Fibroblast of lung (primary cell): ENCODE results near the gene SPI1. TPM values are rescaled to one million over a fixed set of nuclear protein-coding genes. Genes with fewer than 3 reads are reported as not detected.

ENCODE experiments used
- DNase-seq, 2 donors: peaks; one replicate each; pipeline versions ENCODE4 v3.0.0 to v3.0.0-alpha.2; 2010; ENCODE audit warnings: low read depth in 2 of 2
- H2AFZ ChIP-seq: 2 replicates; pipeline ENCODE4 v1.5.1; 2012; ENCODE audit warnings: low read length, control low read depth, inconsistent platforms
- H3K27ac ChIP-seq: 2 replicates; pipeline ENCODE4 v1.5.1; 2011; ENCODE audit warnings: low read length, control low read depth; ENCODE audit not compliant: insufficient read depth
- H3K27me3 ChIP-seq: 2 replicates; pipeline ENCODE4 v1.5.1; 2011; ENCODE audit warnings: mild to moderate bottlenecking, low read length; ENCODE audit not compliant: control insufficient read depth, insufficient read depth
- H3K36me3 ChIP-seq: 2 replicates; pipeline ENCODE4 v1.5.1; 2011; ENCODE audit warnings: low read length; ENCODE audit not compliant: control insufficient read depth, insufficient read depth
- H3K4me1 ChIP-seq: 2 replicates; pipeline ENCODE4 v1.5.1; 2011; ENCODE audit warnings: low read length; ENCODE audit not compliant: control insufficient read depth, insufficient read depth; ENCODE audit errors: extremely low read depth
- H3K4me2 ChIP-seq: 2 replicates; pipeline ENCODE4 v1.5.1; 2011; ENCODE audit warnings: low read length, control low read depth; ENCODE audit not compliant: insufficient read depth; ENCODE audit errors: extremely low read depth
- H3K4me3 ChIP-seq, 4 experiments: fragments of 200-600 bp in 1 of 4; sonication (generic) in 1 of 4; replicated peaks in 1 of 4; 2 replicates each; pipeline ENCODE4 v1.5.1; 2011 to 2016; ENCODE audit warnings: low read length in 4 of 4, low read depth in 3 of 4, mild to moderate bottlenecking in 3 of 4, control low read depth in 2 of 4, inconsistent platforms in 1 of 4, mixed read lengths in 1 of 4; ENCODE audit not compliant: insufficient read depth in 1 of 4; ENCODE audit errors: control extremely low read depth in 1 of 4
- H3K79me2 ChIP-seq: 2 replicates; pipeline ENCODE4 v1.5.1; 2012; ENCODE audit warnings: mild to moderate bottlenecking, low read length, inconsistent platforms; ENCODE audit not compliant: control insufficient read depth, insufficient read depth
- H3K9ac ChIP-seq: 2 replicates; pipeline ENCODE4 v1.5.1; 2011; ENCODE audit warnings: mild to moderate bottlenecking, low read length, control low read depth; ENCODE audit not compliant: insufficient read depth
- H3K9me3 ChIP-seq: 2 replicates; pipeline ENCODE4 v1.5.1; 2012; ENCODE audit warnings: low read depth, low read length; ENCODE audit not compliant: control insufficient read depth, insufficient read depth
- H4K20me1 ChIP-seq: 2 replicates; pipeline ENCODE4 v1.5.1; 2011; ENCODE audit warnings: low read length; ENCODE audit not compliant: control insufficient read depth, insufficient read depth; ENCODE audit errors: extremely low read depth
- EZH2 ChIP-seq: IDR thresholded peaks from 2 replicates; pipeline ENCODE4 v1.5.1; 2012; ENCODE audit warnings: low read length, control low read depth, mild to moderate bottlenecking; ENCODE audit errors: missing control alignments
- polyA plus RNA-seq, 2 donors: library from polyadenylated mRNA; depleted of rRNA in 1 of 2; stranded (reverse) in 1 of 2; unstranded in 1 of 2; fragments of >200 nt; gene quantifications; 2 replicates each; pipeline ENCODE4 v1.2.1, GENCODE V29; 2011 to 2012; ENCODE audit warnings: missing spikeins in 1 of 2
- total RNA-seq: library from RNA; depleted of rRNA; stranded (reverse); fragments of >200 nt; gene quantifications from 2 replicates; pipeline ENCODE4 v1.2.1, GENCODE V29; 2014
- TF ChIP-seq, protein P1 (sequence below), 2 donors: IDR thresholded peaks in 1 of 2; conservative IDR thresholded peaks in 1 of 2; 1 replicate in 1 of 2; 2 replicates in 1 of 2; pipeline ENCODE4 v1.5.1; 2011 to 2012; ENCODE audit warnings: low read length in 2 of 2, control low read depth in 1 of 2, inconsistent platforms in 1 of 2, low read depth in 1 of 2, mild to moderate bottlenecking in 1 of 2

Gene SPI1
- total and polyA plus RNA-seq, 2 donors (not counting 1 experiment from before 2014, with no cell fraction given), result not detected

DNA sequence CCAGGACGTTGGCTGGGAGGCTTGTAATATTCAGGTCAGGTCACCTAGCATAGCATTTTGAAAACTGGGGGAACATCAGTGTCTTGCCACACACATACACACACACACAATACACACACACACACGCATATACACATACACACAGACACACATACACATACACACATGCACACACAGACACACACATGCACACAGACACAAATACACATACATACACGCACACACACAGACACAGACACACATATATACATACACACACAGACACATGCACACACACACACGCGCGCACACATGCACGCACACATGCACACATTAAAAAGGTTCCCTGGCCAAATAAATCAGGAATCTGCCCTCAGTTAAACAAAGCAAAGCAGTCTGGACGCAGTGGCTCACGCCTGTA, 38.3 kb downstream of the SPI1 start:
- Histone ChIP-seq H3K4me3 (no peak overlapping the region), H3K4me2 (no peak overlapping the region), H4K20me1 (no peaks in the 10 kb centered on the region), H2AFZ (no peak overlapping the region), H3K27me3 (peaks cover 2% of the 10 kb centered on the region), H3K9me3 (no peaks in the 10 kb centered on the region), H3K36me3 (no peaks in the 10 kb centered on the region), H3K9ac (no peak overlapping the region), H3K79me2 (no peaks in the 10 kb centered on the region), H3K27ac (no peak overlapping the region), H3K4me1 (no peaks in the 10 kb centered on the region)
- no peak for DNase-seq
- TF ChIP-seq EZH2, result no peak
- TF ChIP-seq, protein P1, sequence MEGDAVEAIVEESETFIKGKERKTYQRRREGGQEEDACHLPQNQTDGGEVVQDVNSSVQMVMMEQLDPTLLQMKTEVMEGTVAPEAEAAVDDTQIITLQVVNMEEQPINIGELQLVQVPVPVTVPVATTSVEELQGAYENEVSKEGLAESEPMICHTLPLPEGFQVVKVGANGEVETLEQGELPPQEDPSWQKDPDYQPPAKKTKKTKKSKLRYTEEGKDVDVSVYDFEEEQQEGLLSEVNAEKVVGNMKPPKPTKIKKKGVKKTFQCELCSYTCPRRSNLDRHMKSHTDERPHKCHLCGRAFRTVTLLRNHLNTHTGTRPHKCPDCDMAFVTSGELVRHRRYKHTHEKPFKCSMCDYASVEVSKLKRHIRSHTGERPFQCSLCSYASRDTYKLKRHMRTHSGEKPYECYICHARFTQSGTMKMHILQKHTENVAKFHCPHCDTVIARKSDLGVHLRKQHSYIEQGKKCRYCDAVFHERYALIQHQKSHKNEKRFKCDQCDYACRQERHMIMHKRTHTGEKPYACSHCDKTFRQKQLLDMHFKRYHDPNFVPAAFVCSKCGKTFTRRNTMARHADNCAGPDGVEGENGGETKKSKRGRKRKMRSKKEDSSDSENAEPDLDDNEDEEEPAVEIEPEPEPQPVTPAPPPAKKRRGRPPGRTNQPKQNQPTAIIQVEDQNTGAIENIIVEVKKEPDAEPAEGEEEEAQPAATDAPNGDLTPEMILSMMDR (conservative IDR thresholded peaks at IDR 0.05 in 1 of 2, IDR thresholded peaks at IDR 0.05 in 1 of 2; ENCODE audit: low read depth in 1 of 2, low read length in 2 of 2), result no peak

DNA sequence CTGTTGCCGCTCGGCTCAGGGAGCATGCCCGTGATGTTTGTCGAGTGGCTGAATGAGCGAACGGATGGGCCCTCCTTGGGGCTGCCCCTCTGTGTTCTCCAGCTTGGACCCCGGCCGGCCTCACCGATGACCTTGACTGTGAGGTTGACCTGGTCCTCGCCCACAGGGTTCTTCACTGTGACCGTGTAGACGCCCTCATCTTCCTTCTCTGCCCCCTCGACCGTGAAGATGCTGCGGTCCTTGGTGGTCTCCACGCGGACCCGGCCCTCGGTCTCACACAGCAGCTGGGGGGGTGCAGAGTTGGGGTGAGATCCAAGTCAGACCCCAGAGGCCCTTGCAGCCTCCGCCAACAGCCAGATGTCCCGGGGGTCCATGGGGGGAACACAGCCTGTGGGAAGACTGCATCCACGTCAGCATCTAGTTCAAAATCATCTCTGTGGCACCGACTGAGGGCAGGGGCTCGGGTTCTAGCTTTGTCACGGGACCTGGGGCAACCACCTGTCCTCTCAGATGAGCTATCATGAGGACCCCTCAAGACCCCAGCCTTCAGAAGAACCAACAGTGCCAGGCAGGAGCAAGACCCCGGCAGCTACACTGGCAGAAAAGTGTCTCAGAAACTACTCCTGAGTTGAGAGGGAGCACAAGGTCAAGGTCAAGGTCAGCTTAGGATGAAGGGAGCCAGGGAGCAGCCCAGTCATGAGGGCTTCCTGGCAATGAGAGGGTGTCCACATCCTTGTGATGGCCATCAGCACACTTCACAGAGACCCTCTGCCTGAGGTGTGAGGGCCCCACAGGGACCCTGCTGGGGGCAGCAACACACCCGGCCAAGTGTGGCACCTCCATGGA, 39.7 kb downstream of the SPI1 start:
- no peak overlapping the region for H3K4me2 ChIP-seq
- H3K27ac ChIP-seq, result no peak overlapping the region
- no peaks in the 10 kb centered on the region for H3K79me2 ChIP-seq
- no peak overlapping the region for H2AFZ ChIP-seq
- no peaks in the 10 kb centered on the region for H3K4me1 ChIP-seq
- no peak overlapping the region for H3K4me3 ChIP-seq
- no peaks in the 10 kb centered on the region for H3K36me3 ChIP-seq
- H3K27me3 ChIP-seq, result no peaks in the 10 kb centered on the region
- DNase-seq, result no peak
- TF ChIP-seq EZH2, result no peak
- TF ChIP-seq, protein P1 (conservative IDR thresholded peaks at IDR 0.05 in 1 of 2, IDR thresholded peaks at IDR 0.05 in 1 of 2; ENCODE audit: low read depth in 1 of 2, low read length in 2 of 2), result no peak
- no peak overlapping the region for H3K9ac ChIP-seq
- H3K9me3 ChIP-seq, result no peaks in the 10 kb centered on the region
- H4K20me1 ChIP-seq, result no peaks in the 10 kb centered on the region

DNA sequence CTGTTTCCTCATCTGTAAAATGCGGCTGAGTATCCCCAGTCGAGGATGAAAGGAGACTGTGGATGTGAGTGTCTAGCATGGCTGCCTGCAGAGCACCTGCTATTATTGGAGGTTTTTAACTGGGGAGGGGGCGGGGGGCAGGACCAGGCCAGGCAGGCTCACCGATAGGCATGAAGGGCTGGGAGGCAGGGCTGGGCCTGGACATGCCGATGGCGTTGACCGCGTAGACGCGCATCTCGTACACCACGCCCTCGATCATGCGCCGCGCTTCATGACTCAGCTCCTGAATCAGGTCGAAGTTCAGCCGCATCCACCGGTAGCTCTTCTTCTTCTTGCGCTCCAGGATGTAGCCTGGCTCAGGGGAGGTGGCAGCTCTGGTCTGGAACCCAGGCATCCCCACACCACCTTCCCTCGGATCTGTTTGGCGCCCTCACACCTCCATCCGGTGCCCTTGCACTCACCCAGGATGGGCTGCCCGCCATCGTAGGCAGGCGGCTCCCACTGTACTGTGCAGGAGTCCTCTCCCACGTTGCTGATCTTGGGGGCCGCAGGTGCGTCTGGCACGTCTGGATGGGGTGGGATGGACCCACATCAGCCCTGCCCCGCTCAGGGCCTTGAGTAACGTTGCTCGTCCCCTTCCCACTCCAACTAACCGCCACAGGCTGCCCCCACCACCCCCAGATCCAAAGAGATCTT, 41.0 kb downstream of the SPI1 start:
- Histone ChIP-seq H3K79me2 (no peaks in the 10 kb centered on the region), H3K27ac (no peak overlapping the region), H2AFZ (no peak overlapping the region), H3K9ac (no peak overlapping the region), H3K4me2 (no peak overlapping the region), H4K20me1 (no peaks in the 10 kb centered on the region), H3K36me3 (no peaks in the 10 kb centered on the region), H3K4me3 (no peak overlapping the region), H3K9me3 (no peaks in the 10 kb centered on the region), H3K27me3 (no peaks in the 10 kb centered on the region), H3K4me1 (no peaks in the 10 kb centered on the region)
- TF ChIP-seq, protein P1 (conservative IDR thresholded peaks at IDR 0.05 in 1 of 2, IDR thresholded peaks at IDR 0.05 in 1 of 2; ENCODE audit: low read depth in 1 of 2, low read length in 2 of 2), result no peak
- TF ChIP-seq EZH2, result no peak
- no peak for DNase-seq
